ENCODE data around the gene TSSK3. TPM values are rescaled to one million over a fixed set of nuclear protein-coding genes. Genes with fewer than 3 reads are reported as not detected.

The TSSK3 gene
- total RNA-seq, 2 donors from 2014 or later = 1.1 to 2.3 TPM

GRCh38 chr1:32334274-32334861, 28.0 kb upstream of the TSSK3 start:
- peaks cover 22% of the 10 kb centered on the region for H3K36me3 ChIP-seq
- H3K4me3 ChIP-seq = peak overlapping the region; percentile 73
- TF ChIP-seq CTCF (IDR thresholded peaks at IDR 0.05) = no peak
- H3K4me1 ChIP-seq (ENCODE audit: control insufficient read depth in 1 of 2, low read depth in 2 of 2) = peaks cover 5 to 19% of the 10 kb centered on the region in 2 donors
- H3K27ac ChIP-seq = no peak overlapping the region
- no peaks in the 10 kb centered on the region for H3K27me3 ChIP-seq (replicated peaks; ENCODE audit: insufficient read depth)
- ATAC-seq (ENCODE audit: insufficient number of reproducible peaks, low FRiP score, low read depth) (no peak), DNase-seq (ENCODE audit: low spot score) (no peak)
- H3K9me3 ChIP-seq = no peaks in the 10 kb centered on the region

- no peaks in the 10 kb centered on the region for H3K9me3 ChIP-seq
- ATAC-seq (ENCODE audit: insufficient number of reproducible peaks, low FRiP score, low read depth) (no peak), DNase-seq (ENCODE audit: low spot score) (no peak)
- no peak overlapping the region for H3K27ac ChIP-seq
- H3K36me3 ChIP-seq = peaks cover 22% of the 10 kb centered on the region
- TF ChIP-seq CTCF (IDR thresholded peaks at IDR 0.05) = peak; percentile 60
- H3K4me3 ChIP-seq = peak overlapping the region; percentile 73
- H3K4me1 ChIP-seq (ENCODE audit: control insufficient read depth in 1 of 2, low read depth in 2 of 2) = peaks cover 5 to 19% of the 10 kb centered on the region in 2 donors
- H3K27me3 ChIP-seq (replicated peaks; ENCODE audit: insufficient read depth) = no peaks in the 10 kb centered on the region
Measured at GRCh38 chr1:32334864-32335534, 27.3 kb upstream of the TSSK3 start.

- Histone ChIP-seq H3K27ac (no peak overlapping the region), H3K27me3 (replicated peaks; ENCODE audit: insufficient read depth) (no peaks in the 10 kb centered on the region), H3K9me3 (no peaks in the 10 kb centered on the region), H3K36me3 (peaks cover 22% of the 10 kb centered on the region), H3K4me1 (ENCODE audit: control insufficient read depth in 1 of 2, low read depth in 2 of 2) (peaks cover 5 to 19% of the 10 kb centered on the region in 2 donors), H3K4me3 (peak overlapping the region; percentile 73)
- ATAC-seq (ENCODE audit: insufficient number of reproducible peaks, low FRiP score, low read depth) (no peak), DNase-seq (ENCODE audit: low spot score) (no peak)
- TF ChIP-seq CTCF (IDR thresholded peaks at IDR 0.05) = no peak
Measured at GRCh38 chr1:32335535-32335789, 26.9 kb upstream of the TSSK3 start.

GRCh38 chr1:32335790-32336590, 26.3 kb upstream of the TSSK3 start, which contains the start of gene MARCKSL1:
Gene MARCKSL1 (minus strand): TSS chr1:32336233. CDS start chr1:32336033, 200 bp downstream.
- DNase-seq (ENCODE audit: low spot score) (peak; percentile 36), ATAC-seq (ENCODE audit: insufficient number of reproducible peaks, low FRiP score, low read depth) (no peak)
- H3K36me3 ChIP-seq = peaks cover 18% of the 10 kb centered on the region
- H3K4me3 ChIP-seq = peak within 1 kb of the TSS; percentile 73
- no peaks in the 10 kb centered on the region for H3K27me3 ChIP-seq (replicated peaks; ENCODE audit: insufficient read depth)
- no peaks in the 10 kb centered on the region for H3K9me3 ChIP-seq
- no peak for TF ChIP-seq CTCF (IDR thresholded peaks at IDR 0.05)
- H3K27ac ChIP-seq = no peak within 1 kb of the TSS
- peaks cover 5 to 19% of the 10 kb centered on the region in 2 donors for H3K4me1 ChIP-seq (ENCODE audit: control insufficient read depth in 1 of 2, low read depth in 2 of 2)

DNA sequence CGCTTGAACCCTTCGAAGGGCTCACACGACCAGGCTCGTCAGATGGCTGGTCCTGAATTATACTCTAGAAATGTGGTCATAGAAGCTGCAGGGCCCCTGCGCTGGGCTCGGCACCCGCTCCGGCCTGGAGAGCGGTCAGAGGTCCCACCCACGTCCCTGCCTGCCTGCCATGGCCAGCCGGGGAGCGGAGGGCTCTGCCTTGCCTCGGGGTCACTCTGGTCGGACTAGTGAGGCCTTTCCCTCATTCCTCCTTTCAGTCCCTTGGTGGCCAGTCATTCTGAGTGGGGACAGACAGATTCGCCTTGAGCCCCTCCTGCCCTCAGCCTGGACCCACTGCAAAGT, 25.8 kb upstream of the TSSK3 start:
- ATAC-seq (ENCODE audit: insufficient number of reproducible peaks, low FRiP score, low read depth) = no peak
- H3K4me3 ChIP-seq = peak overlapping the region; percentile 73
- no peaks in the 10 kb centered on the region for H3K27me3 ChIP-seq (replicated peaks; ENCODE audit: insufficient read depth)
- H3K36me3 ChIP-seq = peaks cover 13% of the 10 kb centered on the region
- no peaks in the 10 kb centered on the region for H3K9me3 ChIP-seq
- H3K4me1 ChIP-seq (ENCODE audit: control insufficient read depth in 1 of 2, low read depth in 2 of 2) = peaks cover 5 to 19% of the 10 kb centered on the region in 2 donors
- no peak for TF ChIP-seq CTCF (IDR thresholded peaks at IDR 0.05)
- no peak overlapping the region for H3K27ac ChIP-seq
- DNase-seq (ENCODE audit: low spot score) = no peak
